ENCODE data around the gene RNPEP. TPM values are rescaled to one million over a fixed set of nuclear protein-coding genes. Genes with fewer than 3 reads are reported as not detected.

Gene RNPEP
- total RNA-seq, 2 donors from 2014 or later, result 46.6 to 73.5 TPM

- Histone ChIP-seq H3K4me1 (ENCODE audit: control insufficient read depth, insufficient read depth, low read length) (no peaks in the 10 kb centered on the region), H3K9ac (ENCODE audit: extremely low read depth, low read length, poor library complexity, severe bottlenecking) (no peak overlapping the region), H3K9me3 (ENCODE audit: control insufficient read depth, low read length) (no peaks in the 10 kb centered on the region), H3K27ac (ENCODE audit: low read depth, low read length) (no peak overlapping the region), H3K27me3 (ENCODE audit: control insufficient read depth, insufficient read depth, low read length, poor library complexity, severe bottlenecking) (no peaks in the 10 kb centered on the region), H3K4me3 (ENCODE audit: low read length) (no peak overlapping the region), H3K36me3 (ENCODE audit: control insufficient read depth, insufficient read depth, low read length) (peaks cover 90% of the 10 kb centered on the region)
- Mint-ChIP-seq H3K36me3 (ENCODE audit: low read depth) (peaks cover 78% of the 10 kb centered on the region), H3K9me3 (no peaks in the 10 kb centered on the region), H3K27me3 (ENCODE audit: insufficient read depth) (no peaks in the 10 kb centered on the region), H3K4me3 (no peak overlapping the region), H3K4me1 (no peaks in the 10 kb centered on the region), H3K27ac (no peak overlapping the region)
- no peak for TF ChIP-seq CTCF (conservative IDR thresholded peaks at IDR 0.05)
- DNase-seq, result no peak
- WGBS, 2 experiments (ENCODE audit: insufficient coverage in 1 of 2, insufficient read length in 1 of 2), result 60 to 98% methylated on average over 1 to 5 of the region's 5 CpGs
These were observed 16.3 kb upstream of the RNPEP start for GRCh38 chr1:201966171-201966570.

GRCh38 chr1:201968202-201968925, 14.1 kb upstream of the RNPEP start:
- no peaks in the 10 kb centered on the region for H3K4me1 Mint-ChIP-seq

GRCh38 chr1:201970334-201971159, 11.9 kb upstream of the RNPEP start:
- Mint-ChIP-seq H3K36me3 (ENCODE audit: low read depth) (peaks cover 48% of the 10 kb centered on the region), H3K4me1 (no peaks in the 10 kb centered on the region), H3K4me3 (no peak overlapping the region), H3K27me3 (ENCODE audit: insufficient read depth) (no peaks in the 10 kb centered on the region), H3K27ac (no peak overlapping the region), H3K9me3 (no peaks in the 10 kb centered on the region)
- no peak for DNase-seq
- WGBS, 2 experiments (ENCODE audit: insufficient coverage in 1 of 2, insufficient read length in 1 of 2), result 96 to 97% methylated on average over 4 to 8 of the region's 9 CpGs
- H3K4me3 ChIP-seq (ENCODE audit: low read length), result no peak overlapping the region
- H3K9ac ChIP-seq (ENCODE audit: extremely low read depth, low read length, poor library complexity, severe bottlenecking), result no peak overlapping the region
- H3K27ac ChIP-seq (ENCODE audit: low read depth, low read length), result no peak overlapping the region
- no peaks in the 10 kb centered on the region for H3K4me1 ChIP-seq (ENCODE audit: control insufficient read depth, insufficient read depth, low read length)
- TF ChIP-seq CTCF (conservative IDR thresholded peaks at IDR 0.05), result no peak
- H3K9me3 ChIP-seq (ENCODE audit: control insufficient read depth, low read length), result no peaks in the 10 kb centered on the region
- peaks cover 52% of the 10 kb centered on the region for H3K36me3 ChIP-seq (ENCODE audit: control insufficient read depth, insufficient read depth, low read length)
- H3K27me3 ChIP-seq (ENCODE audit: control insufficient read depth, insufficient read depth, low read length, poor library complexity, severe bottlenecking), result no peaks in the 10 kb centered on the region

More at GRCh38 chr1:201968202-201968925, 14.1 kb upstream of the RNPEP start:
- WGBS, 2 experiments (ENCODE audit: insufficient coverage in 1 of 2, insufficient read length in 1 of 2), result 93 to 94% methylated on average over 14 to 16 of the region's 16 CpGs
- Histone ChIP-seq H3K27ac (ENCODE audit: low read depth, low read length) (no peak overlapping the region), H3K36me3 (ENCODE audit: control insufficient read depth, insufficient read depth, low read length) (peaks cover 69% of the 10 kb centered on the region), H3K9ac (ENCODE audit: extremely low read depth, low read length, poor library complexity, severe bottlenecking) (no peak overlapping the region), H3K9me3 (ENCODE audit: control insufficient read depth, low read length) (no peaks in the 10 kb centered on the region), H3K4me3 (ENCODE audit: low read length) (no peak overlapping the region), H3K27me3 (ENCODE audit: control insufficient read depth, insufficient read depth, low read length, poor library complexity, severe bottlenecking) (no peaks in the 10 kb centered on the region), H3K4me1 (ENCODE audit: control insufficient read depth, insufficient read depth, low read length) (no peaks in the 10 kb centered on the region)
- H3K9me3 Mint-ChIP-seq, result no peaks in the 10 kb centered on the region
- no peak for TF ChIP-seq CTCF (conservative IDR thresholded peaks at IDR 0.05)
- no peak overlapping the region for H3K4me3 Mint-ChIP-seq
- DNase-seq, result no peak
- H3K27me3 Mint-ChIP-seq (ENCODE audit: insufficient read depth), result no peaks in the 10 kb centered on the region
- no peak overlapping the region for H3K27ac Mint-ChIP-seq
- H3K36me3 Mint-ChIP-seq (ENCODE audit: low read depth), result peaks cover 63% of the 10 kb centered on the region
